ENCODE measurements around the gene FUCA2. TPM values are rescaled to one million over a fixed set of nuclear protein-coding genes. Genes with fewer than 3 reads are reported as not detected.
A peak's percentile ranks its signal among the peaks of the same experiment; 100 is the strongest.

The FUCA2 gene
- polyA plus RNA-seq, 1 of the 3 experiments (the other 2 are of a cell fraction), result 37.6 TPM

- Histone ChIP-seq H3K79me2 (ENCODE audit: insufficient read depth) (peaks cover 49% of the 10 kb centered on the region), H4K20me1 (ENCODE audit: insufficient read depth) (no peaks in the 10 kb centered on the region), H3K4me1 (ENCODE audit: control insufficient read depth in 1 of 2, insufficient read depth in 2 of 2, low read depth in 1 of 2, low read length in 1 of 2) (peaks cover 0 to 7% of the 10 kb centered on the region in 2 experiments; a peak in 2 of 4 replicates), H3K27ac (ENCODE audit: low read depth in 2 of 2, low read length in 1 of 2) (no peak overlapping the region), H3K36me3 (replicated peaks in 1 of 2; ENCODE audit: control insufficient read depth in 1 of 2, insufficient read depth in 2 of 2, low read length in 1 of 2) (peaks cover 3 to 6% of the 10 kb centered on the region in 2 experiments), H3F3A (replicated peaks; ENCODE audit: insufficient read depth) (no peaks in the 10 kb centered on the region), H3K9me2 (no peaks in the 10 kb centered on the region), H2AFZ (ENCODE audit: low read depth) (peak overlapping the region; percentile 90; the same call in 1 of the 2 replicates), H3K9ac (peak overlapping the region; percentile 88), H3K4me3 (ENCODE audit: low read depth in 2 of 2, low read length in 1 of 2) (peak overlapping the region; percentile 88 to 97), H3K9me3 (no peaks in the 10 kb centered on the region), H3K27me3 (ENCODE audit: insufficient read depth) (no peaks in the 10 kb centered on the region), H3K4me2 (peak overlapping the region; percentile 83)
- CTCF ChIA-PET, result no interaction called here
- no peak for TF ChIP-seq TEAD4 (IDR thresholded peaks at IDR 0.05; ENCODE audit: borderline replicate concordance, insufficient read depth)
- no peak for TF ChIP-seq CTCF (IDR thresholded peaks at IDR 0.05)
- TF ChIP-seq MAX (IDR thresholded peaks at IDR 0.05; ENCODE audit: low read depth), result no peak
- no peak for TF ChIP-seq IRF3 (IDR thresholded peaks at IDR 0.05; ENCODE audit: low read depth, low read length)
- TF ChIP-seq YY1 (IDR thresholded peaks at IDR 0.05; ENCODE audit: low read depth), result no peak
- DNase-seq, result no peak
- POLR2A ChIA-PET, result no interaction called here
- WGBS (ENCODE audit: low lambda C conversion rate), result 14% methylated on average over 4 of the region's 4 CpGs
Measured at GRCh38 chr6:143451531-143451930, 60.0 kb downstream of the FUCA2 start.

- Histone ChIP-seq H3F3A (replicated peaks; ENCODE audit: insufficient read depth) (no peaks in the 10 kb centered on the region), H3K9me3 (no peaks in the 10 kb centered on the region), H4K20me1 (ENCODE audit: insufficient read depth) (no peaks in the 10 kb centered on the region), H3K79me2 (ENCODE audit: insufficient read depth) (peaks cover 43% of the 10 kb centered on the region), H3K9ac (peak within 1 kb of the TSS; percentile 88), H3K4me3 (ENCODE audit: low read depth in 2 of 2, low read length in 1 of 2) (peak within 1 kb of the TSS; percentile 88 to 97), H3K27me3 (ENCODE audit: insufficient read depth) (no peaks in the 10 kb centered on the region), H2AFZ (ENCODE audit: low read depth) (peak within 1 kb of the TSS; percentile 96), H3K9me2 (no peaks in the 10 kb centered on the region), H3K4me2 (peak within 1 kb of the TSS; percentile 84), H3K36me3 (replicated peaks in 1 of 2; ENCODE audit: control insufficient read depth in 1 of 2, insufficient read depth in 2 of 2, low read length in 1 of 2) (peaks cover 3 to 6% of the 10 kb centered on the region in 2 experiments), H3K4me1 (ENCODE audit: control insufficient read depth in 1 of 2, insufficient read depth in 2 of 2, low read depth in 1 of 2, low read length in 1 of 2) (peaks cover 0 to 7% of the 10 kb centered on the region in 2 experiments; a peak in 2 of 4 replicates), H3K27ac (ENCODE audit: low read depth in 2 of 2, low read length in 1 of 2) (peak within 1 kb of the TSS; percentile 65 to 83)
- peak; percentile 92 for DNase-seq
- ChIA-PET CTCF (interaction anchor here (0.6 to 1.8 kb wide), 5 partner anchors 9 to 976 kb away, joined by 3 to 7 read pairs (median 3); no protein-coding TSS in a partner anchor), POLR2A (interaction anchor here (0.8 to 1.1 kb wide), 3 partner anchors 25 to 61 kb away, joined by 3 to 5 read pairs (median 3); partner anchors contain the start of gene FUCA2)
- WGBS (ENCODE audit: low lambda C conversion rate), result 2% methylated on average over 28 of the region's 56 CpGs
- peak; percentile 97; the same call in 1 of the 2 replicates for TF ChIP-seq SIN3A (IDR thresholded peaks at IDR 0.05; ENCODE audit: borderline replicate concordance, low read depth, low read length)
- TF ChIP-seq POLR2AphosphoS5 (IDR thresholded peaks at IDR 0.05; ENCODE audit: low read depth, low read length), result peak; percentile 43; the same call in 1 of the 2 replicates
- TF ChIP-seq USF1 (IDR thresholded peaks at IDR 0.05; ENCODE audit: borderline replicate concordance, low read depth), result 0 out of 2 replicates have a peak, but pooled peaks have one; percentile 34
- TF ChIP-seq RXRA (IDR thresholded peaks at IDR 0.05; ENCODE audit: borderline replicate concordance, low read depth), result no peak
- TF ChIP-seq EZH2phosphoT487 (IDR thresholded peaks at IDR 0.05; ENCODE audit: borderline replicate concordance, low read depth), result no peak
- TF ChIP-seq RAD21 (IDR thresholded peaks at IDR 0.05; ENCODE audit: low read length), result no peak
- TF ChIP-seq REST (IDR thresholded peaks at IDR 0.05; ENCODE audit: low read depth, low read length), result peak; percentile 66
- TF ChIP-seq CHD2 (IDR thresholded peaks at IDR 0.05; ENCODE audit: low read length, partially characterized antibody), result peak; percentile 89
- TF ChIP-seq ELF1 (IDR thresholded peaks at IDR 0.05), result peak; percentile 46; the same call in 1 of the 2 replicates
- peak; percentile 37 to 41; a peak in 1 of 4 replicates for TF ChIP-seq EP300 (IDR thresholded peaks at IDR 0.05; ENCODE audit: borderline replicate concordance in 1 of 2, low read depth in 1 of 2, low read length in 1 of 2)
- peak; percentile 98 for TF ChIP-seq MXI1 (IDR thresholded peaks at IDR 0.05; ENCODE audit: low read depth, low read length)
- no peak for TF ChIP-seq FOXM1 (IDR thresholded peaks at IDR 0.05; ENCODE audit: low read depth)
Measured at GRCh38 chr6:143450453-143451371, 60.8 kb downstream of the FUCA2 start, which contains the start of the genes ADAT2 and PEX3. Gene ADAT2, minus strand, starts transcription at chr6:143450695. Its CDS starts 37 bp downstream, at chr6:143450658. Gene PEX3, plus strand, starts transcription at chr6:143450805. Its CDS starts 238 bp downstream, at chr6:143451043.

Measured in SK-N-SH (cell line).